HCT116 (cell line): ENCODE data around the gene GJB5. TPM values are rescaled to one million over a fixed set of nuclear protein-coding genes. Genes with fewer than 3 reads are reported as not detected.

ENCODE experiments used
- ATAC-seq: fragments of 200-7000 bp; cut with Tn5 transposase; 2 replicates; pipeline ENCODE4 v1.9.1; 2020; ENCODE audit warnings: mild to moderate bottlenecking, moderate library complexity
- BruUV-seq: library from RNA; stranded (reverse); fragments of 400-500 nt; replicated peaks from 2 replicates; lab custom pipeline; 2021; lab: Mats Ljungman, UMichigan
- CTCF ChIA-PET: fragments of 300-600 bp; sonication (Branson Sonifier 250); formaldehyde crosslinking; loops from one replicate; lab custom pipeline; 2021; ENCODE audit warnings: antibody characterized with exemption; lab: Charles Lee
- POLR2A ChIA-PET: fragments of 300-600, 350-600 bp; sonication (Branson Sonifier 250); formaldehyde crosslinking; loops from one replicate; lab custom pipeline; 2021; ENCODE audit warnings: antibody characterized with exemption; lab: Charles Lee
- RAD21 ChIA-PET, 2 experiments: fragments of 300-600 bp; sonication (Branson Sonifier 250); formaldehyde crosslinking; loops; one replicate each; lab custom pipeline; 2023; ENCODE audit warnings: low total read pairs in 2 of 2; ENCODE audit not compliant: uncharacterized antibody in 2 of 2, unreplicated experiment in 2 of 2, low non-redundant PET in 1 of 2; lab: Charles Lee
- DNase-seq: peaks from one replicate; pipeline ENCODE4 v3.0.0-alpha.2; 2010; ENCODE audit warnings: low read depth, low spot score
- H2AFZ ChIP-seq: fragments of 200-600 bp; shearing (Covaris generic), sonication (generic); 2 replicates; pipeline ENCODE4 v1.6.1; 2017; ENCODE audit warnings: low read depth, mixed run types, mixed read lengths, antibody characterized with exemption, low read length; ENCODE audit not compliant: poor library complexity, severe bottlenecking
- H3K27ac ChIP-seq: 2 replicates; pipeline ENCODE4 v1.5.1; 2012; ENCODE audit warnings: low read depth, low read length
- H3K27me3 ChIP-seq: fragments of 200-600 bp; sonication (generic); 2 replicates; pipeline ENCODE4 v1.6.1; 2016; ENCODE audit warnings: mixed run types, low read length, mixed read lengths; ENCODE audit not compliant: insufficient read depth
- H3K36me3 ChIP-seq, 2 experiments: fragments of 200-500 bp in 1 of 2; fragments of 200-600 bp in 1 of 2; sonication (Bioruptor generic) in 1 of 2; sonication (generic) in 1 of 2; 2 replicates each; pipeline versions ENCODE4 v1.5.1 to v1.6.1; 2014 to 2016; ENCODE audit warnings: low read length in 2 of 2, inconsistent platforms in 1 of 2, mixed read lengths in 1 of 2, mixed run types in 1 of 2; ENCODE audit not compliant: insufficient read depth in 2 of 2, control insufficient read depth in 1 of 2
- H3K4me1 ChIP-seq, 2 experiments: fragments of 200-600 bp in 1 of 2; sonication (generic) in 1 of 2; 2 replicates each; pipeline versions ENCODE4 v1.5.1 to v1.6.1; 2012 to 2017; ENCODE audit warnings: low read length in 2 of 2, inconsistent platforms in 1 of 2, mild to moderate bottlenecking in 1 of 2, mixed read lengths in 1 of 2, mixed run types in 1 of 2, moderate library complexity in 1 of 2; ENCODE audit not compliant: insufficient read depth in 2 of 2, control insufficient read depth in 1 of 2
- H3K4me2 ChIP-seq: fragments of 200-600 bp; sonication (generic); 2 replicates; pipeline ENCODE4 v1.6.1; 2017; ENCODE audit warnings: mixed run types, low read length, mixed read lengths
- H3K4me3 ChIP-seq, 2 experiments: fragments of 200-600 bp in 1 of 2; sonication (generic) in 1 of 2; replicated peaks in 1 of 2; 2 replicates each; pipeline ENCODE4 v1.5.1; 2011 to 2016; ENCODE audit warnings: low read length in 2 of 2, control low read depth in 1 of 2, low read depth in 1 of 2, mild to moderate bottlenecking in 1 of 2, mixed read lengths in 1 of 2, mixed run types in 1 of 2
- H3K79me2 ChIP-seq: fragments of 200-600 bp; sonication (generic); 2 replicates; pipeline ENCODE4 v1.6.1; 2017; ENCODE audit warnings: mild to moderate bottlenecking, mixed run types, low read length, moderate library complexity, mixed read lengths; ENCODE audit not compliant: insufficient read depth
- H3K9ac ChIP-seq: fragments of 200-600 bp; sonication (generic); 2 replicates; pipeline ENCODE4 v1.6.1; 2016; ENCODE audit warnings: low read length, mixed read lengths
- H3K9me2 ChIP-seq: fragments of 200-600 bp; sonication (generic), shearing (Covaris generic); 2 replicates; pipeline ENCODE4 v1.6.1; 2017; ENCODE audit warnings: mixed run types, mild to moderate bottlenecking, moderate library complexity; ENCODE audit not compliant: insufficient read depth
- H3K9me3 ChIP-seq, 2 experiments: fragments of 200-500 bp in 1 of 2; fragments of 200-600 bp in 1 of 2; sonication (Bioruptor generic) in 1 of 2; sonication (generic) in 1 of 2; 2 replicates each; pipeline ENCODE4 v1.6.1; 2014 to 2017; ENCODE audit warnings: low read length in 2 of 2, mixed read lengths in 2 of 2, inconsistent platforms in 1 of 2, low read depth in 1 of 2, mild to moderate bottlenecking in 1 of 2, mixed run types in 1 of 2, moderate library complexity in 1 of 2; ENCODE audit not compliant: control insufficient read depth in 1 of 2, insufficient read depth in 1 of 2
- H4K20me1 ChIP-seq: fragments of 200-600 bp; sonication (generic), shearing (Covaris generic); 2 replicates; pipeline ENCODE4 v1.6.1; 2017; ENCODE audit warnings: mixed run types, mild to moderate bottlenecking, moderate library complexity; ENCODE audit not compliant: insufficient read depth
- CBX3 ChIP-seq: IDR thresholded peaks from 2 replicates; pipeline ENCODE4 v1.6.1; 2012; ENCODE audit warnings: low read depth
- EGR1 ChIP-seq: IDR thresholded peaks from 2 replicates; pipeline ENCODE4 v1.6.1; 2012; ENCODE audit warnings: low read depth
- FOSL1 ChIP-seq: IDR thresholded peaks from 2 replicates; pipeline ENCODE4 v1.6.1; 2012; ENCODE audit warnings: low read depth
- POLR2A ChIP-seq: IDR thresholded peaks from 2 replicates; pipeline ENCODE4 v1.7.0; 2011; ENCODE audit warnings: borderline replicate concordance; ENCODE audit not compliant: insufficient read depth, insufficient read length; ENCODE audit errors: extremely low read depth
- SP1 ChIP-seq: IDR thresholded peaks from 2 replicates; pipeline ENCODE4 v1.6.1; 2012; ENCODE audit warnings: low read depth
- YY1 ChIP-seq: IDR thresholded peaks from 2 replicates; pipeline ENCODE4 v1.6.1; 2011; ENCODE audit warnings: low read length, low read depth, moderate library complexity, mild to moderate bottlenecking; ENCODE audit not compliant: insufficient replicate concordance; ENCODE audit errors: extremely low read depth
- ZFX ChIP-seq: fragments of 450-650 bp; IDR thresholded peaks from 2 replicates; pipeline ENCODE4 v1.6.1; 2017
- ZNF274 ChIP-seq: fragments of 200-500 bp; sonication (Bioruptor generic); IDR thresholded peaks from 2 replicates; pipeline ENCODE4 v1.6.1; 2014; ENCODE audit warnings: mild to moderate bottlenecking, low read depth, low read length, inconsistent platforms
- intact Hi-C: fragments of 100-400 bp; cut with micrococcal nuclease; formaldehyde crosslinking; loops from 2 replicates; pipeline ENCODE4 v1.10.0; 2022
- total RNA-seq: library from RNA; stranded (reverse); gene quantifications from one replicate; pipeline ENCODE4 v1.2.1, GENCODE V29; 2021; ENCODE audit not compliant: unreplicated experiment
- TF ChIP-seq, protein P1 (sequence below), 3 experiments: fragments of 200-600 bp in 1 of 3; sonication (generic) in 1 of 3; IDR thresholded peaks in 2 of 3; conservative IDR thresholded peaks in 1 of 3; 2 replicates each; pipeline ENCODE4 v1.5.1; 2012 to 2017; ENCODE audit warnings: low read depth in 2 of 3, low read length in 2 of 3, antibody characterized with exemption in 1 of 3, borderline replicate concordance in 1 of 3, control low read depth in 1 of 3, mild to moderate bottlenecking in 1 of 3, mixed read lengths in 1 of 3, mixed run types in 1 of 3, moderate library complexity in 1 of 3; ENCODE audit not compliant: insufficient read depth in 1 of 3
- TF ChIP-seq, protein P2 (sequence below): IDR thresholded peaks from 2 replicates; pipeline ENCODE4 v1.6.1; 2012; ENCODE audit warnings: low read depth
- TF ChIP-seq, protein P3 (sequence below): IDR thresholded peaks from 2 replicates; pipeline ENCODE4 v1.6.1; 2011; ENCODE audit warnings: mild to moderate bottlenecking, low read length, moderate library complexity; ENCODE audit not compliant: insufficient replicate concordance; ENCODE audit errors: extremely low read depth

Gene GJB5
- total RNA-seq, 1 experiment from 2014 or later = 4.6 TPM

DNA sequence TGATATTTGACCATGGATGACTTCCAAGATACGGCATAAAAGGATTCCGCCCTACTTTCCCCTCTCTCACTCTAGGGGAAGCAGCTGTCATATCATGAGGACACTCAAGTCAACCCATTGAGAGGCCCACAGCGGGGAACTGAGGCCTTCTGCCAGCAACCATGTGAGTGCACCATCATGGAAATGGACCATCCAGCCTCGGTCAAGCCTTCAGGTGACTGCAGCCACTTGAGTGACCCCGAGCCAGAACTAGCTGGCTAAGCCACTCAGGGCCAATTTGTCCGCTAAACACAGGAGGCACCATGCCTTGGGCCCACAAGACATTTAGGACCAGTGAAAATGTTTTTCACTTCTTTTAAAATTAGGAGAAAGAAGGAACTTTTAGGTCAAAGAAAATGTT is 11.1 kb upstream of the GJB5 start:
- H3K4me3 ChIP-seq = no peak overlapping the region
- ChIA-PET POLR2A (interaction anchor here (1.4 kb wide), 1 partner anchor 43 kb away, joined by 4 read pairs; no protein-coding TSS in a partner anchor), RAD21 (interaction anchor here in 1 of 2 experiments (1.8 kb wide), 1 partner anchor 10 kb away, joined by 5 read pairs; the partner anchor contains the start of gene GJB5), CTCF (interaction anchor here (0.9 to 3.0 kb wide), 9 partner anchors 9 to 1104 kb away, joined by 3 to 31 read pairs (median 6); no protein-coding TSS in a partner anchor)
- no TSS peak for BruUV-seq
- no peaks in the 10 kb centered on the region for H3K27me3 ChIP-seq
- H3K36me3 ChIP-seq = no peaks in the 10 kb centered on the region
- no peak for ATAC-seq
- DNase-seq = no peak
- intact Hi-C loops = loop anchor here (2.0 to 10.0 kb wide), 5 partner anchors 61 to 1111 kb away; no protein-coding TSS in a partner anchor
- peaks cover 3 to 12% of the 10 kb centered on the region in 2 experiments; a peak in 3 of 4 replicates for H3K4me1 ChIP-seq
- no peaks in the 10 kb centered on the region for H4K20me1 ChIP-seq
- no peak overlapping the region for H2AFZ ChIP-seq
- H3K79me2 ChIP-seq = no peaks in the 10 kb centered on the region
- H3K4me2 ChIP-seq = no peak overlapping the region
- no peak overlapping the region for H3K9ac ChIP-seq
- no peak overlapping the region for H3K27ac ChIP-seq
- TF ChIP-seq YY1 (no peak), EGR1 (no peak), FOSL1 (no peak), CBX3 (no peak), POLR2A (no peak), ZNF274 (no peak), ZFX (no peak), SP1 (no peak)
- TF ChIP-seq, protein P1, sequence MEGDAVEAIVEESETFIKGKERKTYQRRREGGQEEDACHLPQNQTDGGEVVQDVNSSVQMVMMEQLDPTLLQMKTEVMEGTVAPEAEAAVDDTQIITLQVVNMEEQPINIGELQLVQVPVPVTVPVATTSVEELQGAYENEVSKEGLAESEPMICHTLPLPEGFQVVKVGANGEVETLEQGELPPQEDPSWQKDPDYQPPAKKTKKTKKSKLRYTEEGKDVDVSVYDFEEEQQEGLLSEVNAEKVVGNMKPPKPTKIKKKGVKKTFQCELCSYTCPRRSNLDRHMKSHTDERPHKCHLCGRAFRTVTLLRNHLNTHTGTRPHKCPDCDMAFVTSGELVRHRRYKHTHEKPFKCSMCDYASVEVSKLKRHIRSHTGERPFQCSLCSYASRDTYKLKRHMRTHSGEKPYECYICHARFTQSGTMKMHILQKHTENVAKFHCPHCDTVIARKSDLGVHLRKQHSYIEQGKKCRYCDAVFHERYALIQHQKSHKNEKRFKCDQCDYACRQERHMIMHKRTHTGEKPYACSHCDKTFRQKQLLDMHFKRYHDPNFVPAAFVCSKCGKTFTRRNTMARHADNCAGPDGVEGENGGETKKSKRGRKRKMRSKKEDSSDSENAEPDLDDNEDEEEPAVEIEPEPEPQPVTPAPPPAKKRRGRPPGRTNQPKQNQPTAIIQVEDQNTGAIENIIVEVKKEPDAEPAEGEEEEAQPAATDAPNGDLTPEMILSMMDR (IDR thresholded peaks at IDR 0.05 in 2 of 3, conservative IDR thresholded peaks at IDR 0.05 in 1 of 3; ENCODE audit: borderline replicate concordance in 1 of 3, insufficient read depth in 1 of 3, low read depth in 2 of 3, low read length in 2 of 3) = no peak
- TF ChIP-seq, protein P2, sequence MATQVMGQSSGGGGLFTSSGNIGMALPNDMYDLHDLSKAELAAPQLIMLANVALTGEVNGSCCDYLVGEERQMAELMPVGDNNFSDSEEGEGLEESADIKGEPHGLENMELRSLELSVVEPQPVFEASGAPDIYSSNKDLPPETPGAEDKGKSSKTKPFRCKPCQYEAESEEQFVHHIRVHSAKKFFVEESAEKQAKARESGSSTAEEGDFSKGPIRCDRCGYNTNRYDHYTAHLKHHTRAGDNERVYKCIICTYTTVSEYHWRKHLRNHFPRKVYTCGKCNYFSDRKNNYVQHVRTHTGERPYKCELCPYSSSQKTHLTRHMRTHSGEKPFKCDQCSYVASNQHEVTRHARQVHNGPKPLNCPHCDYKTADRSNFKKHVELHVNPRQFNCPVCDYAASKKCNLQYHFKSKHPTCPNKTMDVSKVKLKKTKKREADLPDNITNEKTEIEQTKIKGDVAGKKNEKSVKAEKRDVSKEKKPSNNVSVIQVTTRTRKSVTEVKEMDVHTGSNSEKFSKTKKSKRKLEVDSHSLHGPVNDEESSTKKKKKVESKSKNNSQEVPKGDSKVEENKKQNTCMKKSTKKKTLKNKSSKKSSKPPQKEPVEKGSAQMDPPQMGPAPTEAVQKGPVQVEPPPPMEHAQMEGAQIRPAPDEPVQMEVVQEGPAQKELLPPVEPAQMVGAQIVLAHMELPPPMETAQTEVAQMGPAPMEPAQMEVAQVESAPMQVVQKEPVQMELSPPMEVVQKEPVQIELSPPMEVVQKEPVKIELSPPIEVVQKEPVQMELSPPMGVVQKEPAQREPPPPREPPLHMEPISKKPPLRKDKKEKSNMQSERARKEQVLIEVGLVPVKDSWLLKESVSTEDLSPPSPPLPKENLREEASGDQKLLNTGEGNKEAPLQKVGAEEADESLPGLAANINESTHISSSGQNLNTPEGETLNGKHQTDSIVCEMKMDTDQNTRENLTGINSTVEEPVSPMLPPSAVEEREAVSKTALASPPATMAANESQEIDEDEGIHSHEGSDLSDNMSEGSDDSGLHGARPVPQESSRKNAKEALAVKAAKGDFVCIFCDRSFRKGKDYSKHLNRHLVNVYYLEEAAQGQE = no peak
- TF ChIP-seq, protein P3, sequence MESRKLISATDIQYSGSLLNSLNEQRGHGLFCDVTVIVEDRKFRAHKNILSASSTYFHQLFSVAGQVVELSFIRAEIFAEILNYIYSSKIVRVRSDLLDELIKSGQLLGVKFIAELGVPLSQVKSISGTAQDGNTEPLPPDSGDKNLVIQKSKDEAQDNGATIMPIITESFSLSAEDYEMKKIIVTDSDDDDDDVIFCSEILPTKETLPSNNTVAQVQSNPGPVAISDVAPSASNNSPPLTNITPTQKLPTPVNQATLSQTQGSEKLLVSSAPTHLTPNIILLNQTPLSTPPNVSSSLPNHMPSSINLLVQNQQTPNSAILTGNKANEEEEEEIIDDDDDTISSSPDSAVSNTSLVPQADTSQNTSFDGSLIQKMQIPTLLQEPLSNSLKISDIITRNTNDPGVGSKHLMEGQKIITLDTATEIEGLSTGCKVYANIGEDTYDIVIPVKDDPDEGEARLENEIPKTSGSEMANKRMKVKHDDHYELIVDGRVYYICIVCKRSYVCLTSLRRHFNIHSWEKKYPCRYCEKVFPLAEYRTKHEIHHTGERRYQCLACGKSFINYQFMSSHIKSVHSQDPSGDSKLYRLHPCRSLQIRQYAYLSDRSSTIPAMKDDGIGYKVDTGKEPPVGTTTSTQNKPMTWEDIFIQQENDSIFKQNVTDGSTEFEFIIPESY = no peak
- H3K9me3 ChIP-seq = no peaks in the 10 kb centered on the region
- no peaks in the 10 kb centered on the region for H3K9me2 ChIP-seq
